LNCAP (cell line): ENCODE results near the gene SPTBN5.

Experiments used
- TF ChIP-seq, protein P1 (sequence below): fragments of 450-650 bp; IDR thresholded peaks from 2 replicates; pipeline ENCODE4 v1.5.1; 2017; ENCODE audit warnings: mild to moderate bottlenecking

The SPTBN5 gene

DNA sequence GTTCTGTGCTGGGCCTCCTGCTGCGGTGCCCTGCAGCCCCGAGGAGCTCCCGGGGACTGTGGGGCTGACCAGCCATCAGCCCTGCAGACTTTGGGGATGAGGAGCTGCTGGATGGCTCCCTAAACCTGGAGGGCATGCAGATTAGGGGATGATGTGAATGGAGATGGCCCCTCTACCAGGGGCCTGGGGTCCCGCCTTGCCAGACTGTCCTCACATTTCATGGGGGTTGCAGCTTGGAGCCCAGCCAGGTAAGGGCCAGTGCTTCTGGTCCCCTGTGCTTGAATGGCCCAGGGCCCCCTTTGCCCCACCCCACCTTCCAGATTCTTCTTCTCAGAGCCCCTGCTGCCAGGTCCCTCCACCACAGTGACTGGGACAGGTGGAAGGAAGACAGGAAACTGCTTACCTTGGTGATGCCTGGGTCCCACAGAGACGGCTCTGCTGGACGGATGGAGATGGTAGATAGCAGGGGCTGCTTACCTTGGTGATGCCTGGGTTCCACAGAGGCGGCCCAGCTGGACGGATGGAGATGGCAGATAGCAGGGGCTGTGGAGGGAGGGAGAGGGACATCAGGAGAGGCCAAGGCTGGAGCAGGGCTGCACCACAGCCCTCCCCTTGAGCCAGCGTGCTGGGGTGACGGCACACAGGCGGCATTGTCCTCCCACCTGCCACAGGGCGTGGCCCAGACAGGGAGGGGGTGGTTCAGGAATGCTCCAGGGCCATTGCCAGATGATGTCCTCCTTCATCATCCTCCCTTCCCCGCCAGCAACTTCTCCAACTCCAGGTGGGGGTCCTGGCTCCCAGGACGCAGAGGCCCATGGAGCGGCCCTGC is at the start of gene SPTBN5:
TSS of gene SPTBN5 (minus strand) at position 632 of the 829 bp plus-strand sequence. CDS start at position 76, 556 bp downstream.
- TF ChIP-seq, protein P1, sequence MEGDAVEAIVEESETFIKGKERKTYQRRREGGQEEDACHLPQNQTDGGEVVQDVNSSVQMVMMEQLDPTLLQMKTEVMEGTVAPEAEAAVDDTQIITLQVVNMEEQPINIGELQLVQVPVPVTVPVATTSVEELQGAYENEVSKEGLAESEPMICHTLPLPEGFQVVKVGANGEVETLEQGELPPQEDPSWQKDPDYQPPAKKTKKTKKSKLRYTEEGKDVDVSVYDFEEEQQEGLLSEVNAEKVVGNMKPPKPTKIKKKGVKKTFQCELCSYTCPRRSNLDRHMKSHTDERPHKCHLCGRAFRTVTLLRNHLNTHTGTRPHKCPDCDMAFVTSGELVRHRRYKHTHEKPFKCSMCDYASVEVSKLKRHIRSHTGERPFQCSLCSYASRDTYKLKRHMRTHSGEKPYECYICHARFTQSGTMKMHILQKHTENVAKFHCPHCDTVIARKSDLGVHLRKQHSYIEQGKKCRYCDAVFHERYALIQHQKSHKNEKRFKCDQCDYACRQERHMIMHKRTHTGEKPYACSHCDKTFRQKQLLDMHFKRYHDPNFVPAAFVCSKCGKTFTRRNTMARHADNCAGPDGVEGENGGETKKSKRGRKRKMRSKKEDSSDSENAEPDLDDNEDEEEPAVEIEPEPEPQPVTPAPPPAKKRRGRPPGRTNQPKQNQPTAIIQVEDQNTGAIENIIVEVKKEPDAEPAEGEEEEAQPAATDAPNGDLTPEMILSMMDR = no peak

DNA sequence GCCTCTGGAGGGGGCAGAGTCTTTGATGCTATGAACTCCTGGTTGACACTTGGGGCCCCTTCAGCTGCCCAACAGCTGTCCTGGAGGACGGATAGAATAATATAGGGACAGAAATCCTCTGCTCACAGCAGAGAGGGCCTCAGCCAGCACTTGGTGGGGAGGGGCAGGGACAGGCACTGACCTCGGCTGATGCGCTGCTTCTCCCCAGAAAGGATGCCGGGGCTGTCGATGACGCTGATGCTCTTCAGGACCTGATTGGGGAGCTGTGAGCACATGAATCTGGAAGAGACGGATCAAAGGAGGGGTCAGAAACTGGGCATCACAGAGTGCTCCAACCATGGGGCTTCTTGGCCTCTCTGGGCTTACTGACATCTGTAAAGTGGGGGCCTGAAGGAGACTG is 49.0 kb upstream of the SPTBN5 start:
- TF ChIP-seq, protein P1 = no peak

DNA sequence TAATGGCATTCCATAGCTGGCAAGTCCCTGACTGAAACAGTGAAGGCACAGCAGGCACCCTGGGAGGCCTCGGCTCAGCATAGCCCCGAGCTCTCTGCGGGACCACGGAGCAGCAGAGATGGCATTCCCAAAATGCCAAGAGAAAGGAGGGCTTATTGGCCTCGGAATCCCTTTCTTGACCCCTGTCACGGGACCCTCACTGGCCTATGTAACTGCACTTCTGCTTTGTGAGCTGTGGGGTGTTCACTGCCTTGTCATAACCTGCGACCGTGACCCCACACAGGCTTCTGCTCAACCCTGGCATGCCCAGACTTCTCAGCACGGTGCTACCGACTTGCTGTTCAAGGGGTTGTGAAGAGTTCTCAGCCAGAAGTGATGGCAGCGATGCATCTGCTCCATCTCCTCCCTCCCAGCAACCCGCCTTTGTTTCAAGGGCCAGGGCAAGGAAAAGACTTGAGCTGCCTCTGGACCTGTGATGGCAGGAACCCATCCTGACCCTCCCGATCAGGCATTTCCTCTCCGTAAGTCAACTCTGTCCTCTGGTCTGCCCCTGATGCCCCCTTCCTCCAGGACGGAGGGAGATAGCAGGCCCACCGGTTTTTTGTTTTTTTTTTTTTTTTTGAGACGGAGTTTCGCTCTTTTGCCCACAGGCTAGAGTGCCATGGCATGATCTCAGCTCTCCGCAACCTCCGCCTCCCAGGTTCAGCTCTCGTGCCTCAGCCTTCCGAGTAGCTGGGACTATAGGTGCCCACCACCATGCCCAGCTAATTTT is 48.0 kb upstream of the SPTBN5 start:
- TF ChIP-seq, protein P1 = no peak

DNA sequence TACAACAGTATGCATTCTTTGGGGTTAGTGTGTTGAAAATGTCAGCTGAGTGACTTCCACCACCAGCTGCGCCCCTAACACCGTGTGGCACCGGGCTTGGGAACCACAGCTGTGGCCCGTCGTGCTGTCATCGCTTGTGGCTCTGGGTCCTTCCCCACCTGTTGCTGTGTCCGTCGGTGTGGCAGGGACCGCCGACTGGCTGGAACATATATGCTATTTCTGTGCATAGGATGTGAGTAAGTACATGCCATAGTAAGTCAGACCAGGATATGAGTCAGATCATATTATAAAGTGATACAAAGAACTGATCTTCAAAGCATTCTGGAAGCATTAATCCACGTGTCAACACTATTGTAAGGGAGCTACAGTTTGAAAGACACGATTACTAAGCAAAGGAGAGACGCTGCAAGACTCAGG is 46.6 kb upstream of the SPTBN5 start:
- TF ChIP-seq, protein P1 = no peak

DNA sequence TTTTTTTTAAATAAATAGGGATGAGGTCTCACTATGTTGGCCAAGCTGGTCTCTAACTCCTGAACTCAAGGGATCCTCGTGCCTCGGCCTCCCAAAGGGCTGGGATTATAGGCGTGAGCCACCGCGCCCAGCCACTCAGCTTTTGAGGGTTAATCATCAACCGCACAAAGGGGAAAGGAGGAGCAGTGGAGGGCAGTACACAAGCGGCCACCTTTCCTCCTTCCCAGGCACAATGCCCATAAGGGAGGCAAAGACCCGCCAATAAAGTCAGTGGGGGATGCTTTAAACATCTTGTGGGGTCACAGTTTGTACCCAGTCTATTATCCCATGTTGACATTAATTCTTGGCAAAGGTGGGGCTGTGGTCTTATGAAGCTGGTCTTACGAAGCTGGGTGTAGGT is 46.1 kb upstream of the SPTBN5 start:
- TF ChIP-seq, protein P1 = no peak

DNA sequence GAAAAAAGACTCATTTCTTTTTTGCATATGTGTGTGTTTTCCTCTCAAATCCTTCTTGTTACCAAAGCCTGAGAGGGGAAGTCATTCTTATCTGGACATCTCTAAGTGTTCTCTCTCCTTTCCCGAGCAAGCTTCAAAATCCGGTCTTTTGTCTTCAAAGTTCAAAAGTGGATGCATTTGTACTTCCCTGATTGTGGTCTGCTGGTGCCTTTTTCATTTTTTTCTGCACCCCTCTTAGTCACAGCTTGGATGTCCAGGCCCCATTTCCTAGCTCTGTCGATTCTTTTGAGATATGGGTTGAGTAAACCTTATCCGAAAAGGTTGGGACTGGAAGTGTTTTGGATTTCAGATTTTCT is 43.7 kb upstream of the SPTBN5 start:
- TF ChIP-seq, protein P1 = no peak

DNA sequence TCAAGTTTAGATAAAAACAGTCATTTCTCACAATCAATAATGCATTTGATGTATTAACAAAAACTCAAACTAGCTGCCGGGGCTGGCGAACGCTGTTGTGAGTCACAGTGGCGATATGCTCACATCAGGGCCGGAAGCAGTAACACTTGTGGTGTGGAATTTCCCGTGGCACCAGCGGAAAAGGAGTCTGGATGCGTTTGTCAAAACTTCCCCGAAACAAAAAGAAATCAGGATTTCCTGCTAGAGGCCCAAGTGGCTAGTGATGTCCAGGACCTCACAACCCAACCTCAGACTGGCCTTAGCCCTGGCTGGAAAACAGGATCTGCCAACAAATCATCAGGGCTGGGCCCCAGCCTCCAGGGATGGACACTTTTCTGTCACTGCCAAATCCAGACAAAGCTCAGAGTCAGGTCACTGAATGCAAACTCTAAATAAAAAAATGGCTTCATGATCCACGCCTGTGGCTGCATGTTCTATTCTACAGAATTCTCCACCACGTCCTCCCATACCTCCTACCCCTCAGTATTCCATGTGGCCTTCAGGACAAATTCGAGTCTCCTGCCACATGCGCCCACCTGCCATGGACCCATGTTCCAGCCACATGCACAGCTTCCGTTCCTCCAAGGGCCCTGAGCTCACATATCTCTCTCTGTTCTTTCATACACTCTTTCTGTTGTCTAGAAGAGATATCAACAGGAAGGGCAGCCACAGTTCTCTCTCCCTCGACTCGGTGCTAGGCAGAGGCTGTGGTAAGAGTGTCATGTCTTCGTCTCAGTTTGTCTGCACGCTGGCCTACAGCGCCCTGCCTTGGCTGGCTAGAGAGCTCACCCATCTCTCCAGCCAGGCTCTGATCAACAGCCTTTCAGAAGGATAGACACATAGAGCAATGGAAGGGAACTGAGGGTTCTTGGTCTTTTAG is 43.1 kb upstream of the SPTBN5 start:
- TF ChIP-seq, protein P1 = no peak
